Testis (tissue), 2 donors: ENCODE data around the gene PDZD7.

Source experiments
- POLR2A ChIP-seq: fragments of 450-650 bp; IDR thresholded peaks from one replicate; pipeline ENCODE4 v1.6.1; 2017; ENCODE audit warnings: antibody characterized with exemption, mild to moderate bottlenecking, moderate library complexity
- TF ChIP-seq, protein P1 (sequence below), 3 experiments: fragments of 450-650 bp in 2 of 3; fragments of 200-600 bp in 1 of 3; sonication (generic) in 1 of 3; IDR thresholded peaks; one replicate each; pipeline ENCODE4 v1.5.1; 2016 to 2019; ENCODE audit warnings: antibody characterized with exemption in 3 of 3, mild to moderate bottlenecking in 2 of 3, moderate library complexity in 1 of 3

- TF ChIP-seq, protein P1, sequence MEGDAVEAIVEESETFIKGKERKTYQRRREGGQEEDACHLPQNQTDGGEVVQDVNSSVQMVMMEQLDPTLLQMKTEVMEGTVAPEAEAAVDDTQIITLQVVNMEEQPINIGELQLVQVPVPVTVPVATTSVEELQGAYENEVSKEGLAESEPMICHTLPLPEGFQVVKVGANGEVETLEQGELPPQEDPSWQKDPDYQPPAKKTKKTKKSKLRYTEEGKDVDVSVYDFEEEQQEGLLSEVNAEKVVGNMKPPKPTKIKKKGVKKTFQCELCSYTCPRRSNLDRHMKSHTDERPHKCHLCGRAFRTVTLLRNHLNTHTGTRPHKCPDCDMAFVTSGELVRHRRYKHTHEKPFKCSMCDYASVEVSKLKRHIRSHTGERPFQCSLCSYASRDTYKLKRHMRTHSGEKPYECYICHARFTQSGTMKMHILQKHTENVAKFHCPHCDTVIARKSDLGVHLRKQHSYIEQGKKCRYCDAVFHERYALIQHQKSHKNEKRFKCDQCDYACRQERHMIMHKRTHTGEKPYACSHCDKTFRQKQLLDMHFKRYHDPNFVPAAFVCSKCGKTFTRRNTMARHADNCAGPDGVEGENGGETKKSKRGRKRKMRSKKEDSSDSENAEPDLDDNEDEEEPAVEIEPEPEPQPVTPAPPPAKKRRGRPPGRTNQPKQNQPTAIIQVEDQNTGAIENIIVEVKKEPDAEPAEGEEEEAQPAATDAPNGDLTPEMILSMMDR (IDR thresholded peaks at IDR 0.05) = no peak
- no peak for TF ChIP-seq POLR2A
Observed at GRCh38 chr10:101031128-101031795, at the start of gene PDZD7, which contains the start of gene SFXN3.
